Measurements from ENCODE around the gene OR5B3.

GRCh38 chr11:58354727-58355126, 51.9 kb downstream of the OR5B3 start:
- TF ChIP-seq SIN3B (IDR thresholded peaks at IDR 0.05; ENCODE audit: low read length), result no peak
- TF ChIP-seq ZBTB49 (CRISPR knock-in tag; IDR thresholded peaks at IDR 0.05; ENCODE audit: borderline replicate concordance), result no peak

Measured in HepG2 (cell line).